ENCODE data around the gene ADAMTS13. TPM values are rescaled to one million over a fixed set of nuclear protein-coding genes. Genes with fewer than 3 reads are reported as not detected.
A peak's percentile ranks its signal among the peaks of the same experiment; 100 is the strongest.

ADAMTS13 gene
- total RNA-seq, 3 donors from 2014 or later (not counting 1 experiment from before 2014, with no cell fraction given), result 2.3 to 3.0 (median 2.8) TPM

- no peak for ATAC-seq
- TF ChIP-seq CTCF (IDR thresholded peaks at IDR 0.05), result no peak
- intact Hi-C loops (cut with micrococcal nuclease), result no loop called here
- Histone ChIP-seq H3K27me3 (ENCODE audit: control insufficient read depth, insufficient read depth, low read length) (no peaks in the 10 kb centered on the region), H3K36me3 (ENCODE audit: control insufficient read depth, insufficient read depth, low read length) (peaks cover 12% of the 10 kb centered on the region), H3K4me3 (ENCODE audit: low read length) (no peak overlapping the region), H3K4me1 (ENCODE audit: control insufficient read depth, insufficient read depth, low read length) (no peaks in the 10 kb centered on the region), H3K9me3 (ENCODE audit: control insufficient read depth, insufficient read depth, low read length) (no peaks in the 10 kb centered on the region), H3K27ac (ENCODE audit: low read length) (no peak overlapping the region)
- H3K27me3 Mint-ChIP-seq (ENCODE audit: low read depth in 2 of 2), result no peaks in the 10 kb centered on the region
- H3K4me1 Mint-ChIP-seq, result peaks cover 0 to 5% of the 10 kb centered on the region in 2 donors
- no peak overlapping the region for H3K27ac Mint-ChIP-seq
- WGBS (ENCODE audit: insufficient coverage), result 92% methylated on average over 12 of the region's 12 CpGs
- no peak overlapping the region for H3K4me3 Mint-ChIP-seq
- DNase-seq, result no peak
- H3K9me3 Mint-ChIP-seq, result no peaks in the 10 kb centered on the region
- no peaks in the 10 kb centered on the region for H3K36me3 Mint-ChIP-seq
Observed at GRCh38 chr9:133400292-133400691, 21.9 kb upstream of the ADAMTS13 start.

- Mint-ChIP-seq H3K9me3 (no peaks in the 10 kb centered on the region), H3K36me3 (no peaks in the 10 kb centered on the region), H3K27ac (no peak overlapping the region), H3K4me3 (no peak overlapping the region), H3K4me1 (peaks cover 0 to 5% of the 10 kb centered on the region in 2 donors), H3K27me3 (ENCODE audit: low read depth in 2 of 2) (no peaks in the 10 kb centered on the region)
- no peak overlapping the region for H3K4me3 ChIP-seq (ENCODE audit: low read length)
- no peaks in the 10 kb centered on the region for H3K27me3 ChIP-seq (ENCODE audit: control insufficient read depth, insufficient read depth, low read length)
- intact Hi-C loops (cut with micrococcal nuclease), result no loop called here
- H3K4me1 ChIP-seq (ENCODE audit: control insufficient read depth, insufficient read depth, low read length), result no peaks in the 10 kb centered on the region
- ATAC-seq (no peak), DNase-seq (no peak)
- no peak overlapping the region for H3K27ac ChIP-seq (ENCODE audit: low read length)
- no peaks in the 10 kb centered on the region for H3K9me3 ChIP-seq (ENCODE audit: control insufficient read depth, insufficient read depth, low read length)
- H3K36me3 ChIP-seq (ENCODE audit: control insufficient read depth, insufficient read depth, low read length), result peaks cover 23% of the 10 kb centered on the region
- TF ChIP-seq CTCF (IDR thresholded peaks at IDR 0.05), result no peak
- WGBS (ENCODE audit: insufficient coverage), result 79% methylated on average over 5 of the region's 6 CpGs
Observed at GRCh38 chr9:133401588-133401987, 20.6 kb upstream of the ADAMTS13 start.

GRCh38 chr9:133402689-133403088, 19.5 kb upstream of the ADAMTS13 start:
- no peak overlapping the region for H3K27ac Mint-ChIP-seq
- no peaks in the 10 kb centered on the region for H3K4me1 ChIP-seq (ENCODE audit: control insufficient read depth, insufficient read depth, low read length)
- H3K4me3 Mint-ChIP-seq, result no peak overlapping the region
- no peaks in the 10 kb centered on the region for H3K27me3 Mint-ChIP-seq (ENCODE audit: low read depth in 2 of 2)
- peaks cover 31% of the 10 kb centered on the region for H3K36me3 ChIP-seq (ENCODE audit: control insufficient read depth, insufficient read depth, low read length)
- no peaks in the 10 kb centered on the region for H3K27me3 ChIP-seq (ENCODE audit: control insufficient read depth, insufficient read depth, low read length)
- H3K4me1 Mint-ChIP-seq, result peaks cover 0 to 5% of the 10 kb centered on the region in 2 donors
- H3K9me3 Mint-ChIP-seq, result no peaks in the 10 kb centered on the region
- H3K27ac ChIP-seq (ENCODE audit: low read length), result no peak overlapping the region
- H3K9me3 ChIP-seq (ENCODE audit: control insufficient read depth, insufficient read depth, low read length), result no peaks in the 10 kb centered on the region
- H3K4me3 ChIP-seq (ENCODE audit: low read length), result no peak overlapping the region
- H3K36me3 Mint-ChIP-seq, result no peaks in the 10 kb centered on the region
- DNase-seq (no peak), ATAC-seq (no peak)
- WGBS (ENCODE audit: insufficient coverage), result 80% methylated on average over 7 of the region's 7 CpGs
- intact Hi-C loops (cut with micrococcal nuclease), result no loop called here
- no peak for TF ChIP-seq CTCF (IDR thresholded peaks at IDR 0.05)

- 73% methylated on average over 16 of the region's 16 CpGs for WGBS (ENCODE audit: insufficient coverage)
- Mint-ChIP-seq H3K36me3 (no peaks in the 10 kb centered on the region), H3K4me3 (no peak overlapping the region), H3K9me3 (no peaks in the 10 kb centered on the region), H3K27ac (no peak overlapping the region), H3K27me3 (ENCODE audit: low read depth in 2 of 2) (no peaks in the 10 kb centered on the region), H3K4me1 (peaks cover 0 to 5% of the 10 kb centered on the region in 2 donors)
- DNase-seq, result peak; percentile 37 to 79
- intact Hi-C loops (cut with micrococcal nuclease), result loop anchor here (1.0 kb wide), 2 partner anchors 165 to 218 kb away; no protein-coding TSS in a partner anchor
- peaks cover 38% of the 10 kb centered on the region for H3K36me3 ChIP-seq (ENCODE audit: control insufficient read depth, insufficient read depth, low read length)
- no peak overlapping the region for H3K27ac ChIP-seq (ENCODE audit: low read length)
- ATAC-seq, result peak in 2 of 3 donors; percentile 65 to 73
- H3K4me3 ChIP-seq (ENCODE audit: low read length), result no peak overlapping the region
- peak; percentile 70 for TF ChIP-seq CTCF (IDR thresholded peaks at IDR 0.05)
- H3K4me1 ChIP-seq (ENCODE audit: control insufficient read depth, insufficient read depth, low read length), result no peaks in the 10 kb centered on the region
- no peaks in the 10 kb centered on the region for H3K27me3 ChIP-seq (ENCODE audit: control insufficient read depth, insufficient read depth, low read length)
- H3K9me3 ChIP-seq (ENCODE audit: control insufficient read depth, insufficient read depth, low read length), result no peaks in the 10 kb centered on the region
Observed at GRCh38 chr9:133403766-133404453, 18.3 kb upstream of the ADAMTS13 start.

Data from natural killer cell (primary cell).